ENCODE measurements around the gene C10orf95.

Gene C10orf95

DNA sequence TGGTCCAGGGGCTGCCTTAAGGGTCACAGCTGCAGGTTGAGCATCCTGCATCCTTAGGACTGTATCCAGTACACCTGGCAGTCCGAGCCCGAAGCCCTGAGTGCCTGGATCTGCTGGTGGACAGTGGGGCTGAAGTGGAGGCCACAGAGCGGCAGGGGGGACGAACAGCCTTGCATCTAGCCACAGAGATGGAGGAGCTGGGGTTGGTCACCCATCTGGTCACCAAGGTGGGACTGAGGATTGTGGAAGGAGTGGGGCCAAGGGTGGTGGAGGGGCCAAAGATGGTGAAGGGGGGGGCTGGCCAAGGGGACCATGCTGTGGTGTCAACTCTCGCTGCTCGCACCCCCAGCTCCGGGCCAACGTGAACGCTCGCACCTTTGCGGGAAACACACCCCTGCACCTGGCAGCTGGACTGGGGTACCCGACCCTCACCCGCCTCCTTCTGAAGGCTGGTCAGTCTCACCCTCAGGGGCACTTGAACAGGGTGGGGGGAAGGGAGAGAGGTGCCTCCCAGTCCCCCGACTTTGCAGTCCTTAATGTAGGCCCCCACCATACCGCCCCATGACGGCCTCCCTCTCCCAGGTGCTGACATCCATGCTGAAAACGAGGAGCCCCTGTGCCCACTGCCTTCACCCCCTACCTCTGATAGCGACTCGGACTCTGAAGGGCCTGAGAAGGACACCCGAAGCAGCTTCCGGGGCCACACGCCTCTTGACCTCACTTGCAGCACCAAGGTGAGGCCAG lies 50.6 kb downstream of the C10orf95 start:
- TF ChIP-seq, protein P1, sequence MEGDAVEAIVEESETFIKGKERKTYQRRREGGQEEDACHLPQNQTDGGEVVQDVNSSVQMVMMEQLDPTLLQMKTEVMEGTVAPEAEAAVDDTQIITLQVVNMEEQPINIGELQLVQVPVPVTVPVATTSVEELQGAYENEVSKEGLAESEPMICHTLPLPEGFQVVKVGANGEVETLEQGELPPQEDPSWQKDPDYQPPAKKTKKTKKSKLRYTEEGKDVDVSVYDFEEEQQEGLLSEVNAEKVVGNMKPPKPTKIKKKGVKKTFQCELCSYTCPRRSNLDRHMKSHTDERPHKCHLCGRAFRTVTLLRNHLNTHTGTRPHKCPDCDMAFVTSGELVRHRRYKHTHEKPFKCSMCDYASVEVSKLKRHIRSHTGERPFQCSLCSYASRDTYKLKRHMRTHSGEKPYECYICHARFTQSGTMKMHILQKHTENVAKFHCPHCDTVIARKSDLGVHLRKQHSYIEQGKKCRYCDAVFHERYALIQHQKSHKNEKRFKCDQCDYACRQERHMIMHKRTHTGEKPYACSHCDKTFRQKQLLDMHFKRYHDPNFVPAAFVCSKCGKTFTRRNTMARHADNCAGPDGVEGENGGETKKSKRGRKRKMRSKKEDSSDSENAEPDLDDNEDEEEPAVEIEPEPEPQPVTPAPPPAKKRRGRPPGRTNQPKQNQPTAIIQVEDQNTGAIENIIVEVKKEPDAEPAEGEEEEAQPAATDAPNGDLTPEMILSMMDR (IDR thresholded peaks at IDR 0.05; ENCODE audit: insufficient read depth, missing control alignments), result no peak
- DNase-seq (ENCODE audit: insufficient read length, low spot score) (no peak), FAIRE-seq (no peak)

DNA sequence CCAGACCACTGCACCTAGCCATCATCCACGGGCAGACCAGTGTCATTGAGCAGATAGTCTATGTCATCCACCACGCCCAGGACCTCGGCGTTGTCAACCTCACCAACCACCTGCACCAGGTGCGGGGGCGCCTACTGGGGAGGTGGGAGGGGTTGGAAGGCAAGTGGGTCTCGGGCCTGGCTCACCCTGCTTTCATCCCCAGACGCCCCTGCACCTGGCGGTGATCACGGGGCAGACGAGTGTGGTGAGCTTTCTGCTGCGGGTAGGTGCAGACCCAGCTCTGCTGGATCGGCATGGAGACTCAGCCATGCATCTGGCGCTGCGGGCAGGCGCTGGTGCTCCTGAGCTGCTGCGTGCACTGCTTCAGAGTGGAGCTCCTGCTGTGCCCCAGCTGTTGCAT lies 51.3 kb downstream of the C10orf95 start:
- DNase-seq (ENCODE audit: insufficient read length, low spot score), result no peak
- TF ChIP-seq, protein P1 (IDR thresholded peaks at IDR 0.05; ENCODE audit: insufficient read depth, missing control alignments), result no peak

More for the DNA sequence above, 51.3 kb downstream of the C10orf95 start:
- no peak for FAIRE-seq

Measured in D721Med (cell line).